ENCODE results near the gene RBPJL. TPM values are rescaled to one million over a fixed set of nuclear protein-coding genes. Genes with fewer than 3 reads are reported as not detected.

RBPJL gene
- total and polyA plus RNA-seq, 2 of the 13 experiments (the other 11 are each of a cell fraction or from before 2014, with no cell fraction given) = not detected

GRCh38 chr20:45340236-45340847, 33.7 kb downstream of the RBPJL start (continued):
- TF ChIP-seq, protein P1, sequence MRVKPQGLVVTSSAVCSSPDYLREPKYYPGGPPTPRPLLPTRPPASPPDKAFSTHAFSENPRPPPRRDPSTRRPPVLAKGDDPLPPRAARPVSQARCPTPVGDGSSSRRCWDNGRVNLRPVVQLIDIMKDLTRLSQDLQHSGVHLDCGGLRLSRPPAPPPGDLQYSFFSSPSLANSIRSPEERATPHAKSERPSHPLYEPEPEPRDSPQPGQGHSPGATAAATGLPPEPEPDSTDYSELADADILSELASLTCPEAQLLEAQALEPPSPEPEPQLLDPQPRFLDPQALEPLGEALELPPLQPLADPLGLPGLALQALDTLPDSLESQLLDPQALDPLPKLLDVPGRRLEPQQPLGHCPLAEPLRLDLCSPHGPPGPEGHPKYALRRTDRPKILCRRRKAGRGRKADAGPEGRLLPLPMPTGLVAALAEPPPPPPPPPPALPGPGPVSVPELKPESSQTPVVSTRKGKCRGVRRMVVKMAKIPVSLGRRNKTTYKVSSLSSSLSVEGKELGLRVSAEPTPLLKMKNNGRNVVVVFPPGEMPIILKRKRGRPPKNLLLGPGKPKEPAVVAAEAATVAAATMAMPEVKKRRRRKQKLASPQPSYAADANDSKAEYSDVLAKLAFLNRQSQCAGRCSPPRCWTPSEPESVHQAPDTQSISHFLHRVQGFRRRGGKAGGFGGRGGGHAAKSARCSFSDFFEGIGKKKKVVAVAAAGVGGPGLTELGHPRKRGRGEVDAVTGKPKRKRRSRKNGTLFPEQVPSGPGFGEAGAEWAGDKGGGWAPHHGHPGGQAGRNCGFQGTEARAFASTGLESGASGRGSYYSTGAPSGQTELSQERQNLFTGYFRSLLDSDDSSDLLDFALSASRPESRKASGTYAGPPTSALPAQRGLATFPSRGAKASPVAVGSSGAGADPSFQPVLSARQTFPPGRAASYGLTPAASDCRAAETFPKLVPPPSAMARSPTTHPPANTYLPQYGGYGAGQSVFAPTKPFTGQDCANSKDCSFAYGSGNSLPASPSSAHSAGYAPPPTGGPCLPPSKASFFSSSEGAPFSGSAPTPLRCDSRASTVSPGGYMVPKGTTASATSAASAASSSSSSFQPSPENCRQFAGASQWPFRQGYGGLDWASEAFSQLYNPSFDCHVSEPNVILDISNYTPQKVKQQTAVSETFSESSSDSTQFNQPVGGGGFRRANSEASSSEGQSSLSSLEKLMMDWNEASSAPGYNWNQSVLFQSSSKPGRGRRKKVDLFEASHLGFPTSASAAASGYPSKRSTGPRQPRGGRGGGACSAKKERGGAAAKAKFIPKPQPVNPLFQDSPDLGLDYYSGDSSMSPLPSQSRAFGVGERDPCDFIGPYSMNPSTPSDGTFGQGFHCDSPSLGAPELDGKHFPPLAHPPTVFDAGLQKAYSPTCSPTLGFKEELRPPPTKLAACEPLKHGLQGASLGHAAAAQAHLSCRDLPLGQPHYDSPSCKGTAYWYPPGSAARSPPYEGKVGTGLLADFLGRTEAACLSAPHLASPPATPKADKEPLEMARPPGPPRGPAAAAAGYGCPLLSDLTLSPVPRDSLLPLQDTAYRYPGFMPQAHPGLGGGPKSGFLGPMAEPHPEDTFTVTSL (CRISPR knock-in tag; IDR thresholded peaks at IDR 0.05; ENCODE audit: borderline replicate concordance) = no peak; the same call in 1 of the 2 replicates
- TF ChIP-seq ERF (CRISPR knock-in tag; IDR thresholded peaks at IDR 0.05) = peak; percentile 43; the same call in 1 of the 2 replicates
- TF ChIP-seq KDM5B (CRISPR knock-in tag; IDR thresholded peaks at IDR 0.05; ENCODE audit: borderline replicate concordance) = no peak
- TF ChIP-seq, protein P2, sequence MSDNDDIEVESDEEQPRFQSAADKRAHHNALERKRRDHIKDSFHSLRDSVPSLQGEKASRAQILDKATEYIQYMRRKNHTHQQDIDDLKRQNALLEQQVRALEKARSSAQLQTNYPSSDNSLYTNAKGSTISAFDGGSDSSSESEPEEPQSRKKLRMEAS (IDR thresholded peaks at IDR 0.05) = peak; percentile 51; the same call in 1 of the 2 replicates
- TF ChIP-seq MIER3 (CRISPR knock-in tag; IDR thresholded peaks at IDR 0.05; ENCODE audit: borderline replicate concordance) = peak; percentile 82; the same call in 1 of the 2 replicates
- no peak for TF ChIP-seq EZH2 (conservative IDR thresholded peaks at IDR 0.05; ENCODE audit: low read depth, low read length)
- TF ChIP-seq, protein P3, sequence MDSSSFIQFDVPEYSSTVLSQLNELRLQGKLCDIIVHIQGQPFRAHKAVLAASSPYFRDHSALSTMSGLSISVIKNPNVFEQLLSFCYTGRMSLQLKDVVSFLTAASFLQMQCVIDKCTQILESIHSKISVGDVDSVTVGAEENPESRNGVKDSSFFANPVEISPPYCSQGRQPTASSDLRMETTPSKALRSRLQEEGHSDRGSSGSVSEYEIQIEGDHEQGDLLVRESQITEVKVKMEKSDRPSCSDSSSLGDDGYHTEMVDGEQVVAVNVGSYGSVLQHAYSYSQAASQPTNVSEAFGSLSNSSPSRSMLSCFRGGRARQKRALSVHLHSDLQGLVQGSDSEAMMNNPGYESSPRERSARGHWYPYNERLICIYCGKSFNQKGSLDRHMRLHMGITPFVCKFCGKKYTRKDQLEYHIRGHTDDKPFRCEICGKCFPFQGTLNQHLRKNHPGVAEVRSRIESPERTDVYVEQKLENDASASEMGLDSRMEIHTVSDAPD (CRISPR knock-in tag; IDR thresholded peaks at IDR 0.05) = no peak
- no peak for TF ChIP-seq ZFX (CRISPR knock-in tag; IDR thresholded peaks at IDR 0.05; ENCODE audit: low read depth)
- TF ChIP-seq, protein P4, sequence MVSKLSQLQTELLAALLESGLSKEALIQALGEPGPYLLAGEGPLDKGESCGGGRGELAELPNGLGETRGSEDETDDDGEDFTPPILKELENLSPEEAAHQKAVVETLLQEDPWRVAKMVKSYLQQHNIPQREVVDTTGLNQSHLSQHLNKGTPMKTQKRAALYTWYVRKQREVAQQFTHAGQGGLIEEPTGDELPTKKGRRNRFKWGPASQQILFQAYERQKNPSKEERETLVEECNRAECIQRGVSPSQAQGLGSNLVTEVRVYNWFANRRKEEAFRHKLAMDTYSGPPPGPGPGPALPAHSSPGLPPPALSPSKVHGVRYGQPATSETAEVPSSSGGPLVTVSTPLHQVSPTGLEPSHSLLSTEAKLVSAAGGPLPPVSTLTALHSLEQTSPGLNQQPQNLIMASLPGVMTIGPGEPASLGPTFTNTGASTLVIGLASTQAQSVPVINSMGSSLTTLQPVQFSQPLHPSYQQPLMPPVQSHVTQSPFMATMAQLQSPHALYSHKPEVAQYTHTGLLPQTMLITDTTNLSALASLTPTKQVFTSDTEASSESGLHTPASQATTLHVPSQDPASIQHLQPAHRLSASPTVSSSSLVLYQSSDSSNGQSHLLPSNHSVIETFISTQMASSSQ (IDR thresholded peaks at IDR 0.05; ENCODE audit: low read depth) = no peak; the same call in 1 of the 2 replicates
- TF ChIP-seq, protein P4 (CRISPR knock-in tag; IDR thresholded peaks at IDR 0.05; ENCODE audit: borderline replicate concordance) = peak; percentile 47; the same call in 1 of the 2 replicates
- peak; percentile 51 to 66; a peak in 3 of 4 replicates for TF ChIP-seq NR2F1 (CRISPR knock-in tag; IDR thresholded peaks at IDR 0.05)
- no peak for TF ChIP-seq PHB2 (IDR thresholded peaks at IDR 0.05; ENCODE audit: partially characterized antibody)
- TF ChIP-seq KLF13 (CRISPR knock-in tag; IDR thresholded peaks at IDR 0.05) = no peak
- TF ChIP-seq ZNF30 (CRISPR knock-in tag; IDR thresholded peaks at IDR 0.05) = no peak
- TF ChIP-seq, protein P5, sequence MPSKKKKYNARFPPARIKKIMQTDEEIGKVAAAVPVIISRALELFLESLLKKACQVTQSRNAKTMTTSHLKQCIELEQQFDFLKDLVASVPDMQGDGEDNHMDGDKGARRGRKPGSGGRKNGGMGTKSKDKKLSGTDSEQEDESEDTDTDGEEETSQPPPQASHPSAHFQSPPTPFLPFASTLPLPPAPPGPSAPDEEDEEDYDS (CRISPR knock-in tag; IDR thresholded peaks at IDR 0.05) = no peak
- no peak for TF ChIP-seq ZNF225 (CRISPR knock-in tag; IDR thresholded peaks at IDR 0.05)
- no peak for TF ChIP-seq ZNF567 (CRISPR knock-in tag; IDR thresholded peaks at IDR 0.05; ENCODE audit: borderline replicate concordance)
- no peak for TF ChIP-seq ZFP90 (CRISPR knock-in tag; IDR thresholded peaks at IDR 0.05; ENCODE audit: borderline replicate concordance)

Measured in HepG2 (cell line).